Stimulated activated CD4-positive, alpha-beta T cell treated with anti-CD3 and anti-CD28 coated beads, Interleukin-15, amount 100 ng/mL, for 48 hours (primary cell): Measurements from ENCODE around the gene SP6.
A peak's percentile ranks its signal among the peaks of the same experiment; 100 is the strongest.

ENCODE experiments used
- DNase-seq, 2 donors: peaks; one replicate each; pipeline ENCODE4 v3.0.0-alpha.2; 2020; ENCODE audit warnings: low read depth in 2 of 2

SP6 gene

DNA sequence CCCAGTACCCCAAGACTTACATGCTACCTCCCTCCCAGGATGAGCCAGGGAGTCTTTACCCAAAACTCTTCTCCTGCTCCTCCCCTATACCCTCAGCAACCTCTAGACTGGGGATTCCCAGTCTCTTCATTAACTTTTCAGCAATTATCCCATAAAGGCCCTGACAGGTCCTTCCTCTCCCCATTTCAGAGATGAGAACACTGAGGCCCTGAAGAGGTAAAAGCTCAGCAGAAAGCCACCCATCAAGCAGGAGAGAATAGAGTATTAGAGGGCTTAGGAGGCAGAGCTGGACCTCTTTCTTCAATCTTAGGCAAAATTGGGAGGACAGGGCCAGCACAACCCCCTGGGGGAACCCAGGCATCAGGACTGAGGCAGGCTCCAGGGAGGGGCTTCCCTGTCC, 5.9 kb upstream of the SP6 start:
- DNase-seq = no peak

DNA sequence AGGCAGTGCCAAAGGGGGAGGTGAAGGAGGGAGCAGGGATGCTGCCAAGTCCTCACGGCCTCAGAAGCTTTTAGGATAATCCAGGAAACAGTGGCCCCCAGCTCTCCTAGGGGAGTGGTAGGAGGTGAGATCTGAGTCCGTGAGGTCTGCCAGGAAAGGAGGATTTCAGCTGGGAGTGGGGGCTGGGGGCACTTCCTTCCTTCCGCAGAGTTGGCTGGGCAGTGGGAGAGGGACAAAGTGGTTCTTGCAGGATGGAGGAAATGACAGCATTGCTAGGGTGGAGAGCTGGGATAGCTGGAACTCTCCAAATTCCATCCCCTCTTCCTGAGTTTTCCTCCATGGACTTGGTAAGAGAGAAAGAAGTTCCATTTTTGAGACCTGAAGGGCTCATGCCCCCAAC, 4.8 kb upstream of the SP6 start:
- DNase-seq = no peak

GRCh38 chr17:47853616-47854015, 2.7 kb upstream of the SP6 start:
- DNase-seq = no peak

- no peak for DNase-seq
These were observed 1.4 kb upstream of the SP6 start for GRCh38 chr17:47852113-47852949.

DNA sequence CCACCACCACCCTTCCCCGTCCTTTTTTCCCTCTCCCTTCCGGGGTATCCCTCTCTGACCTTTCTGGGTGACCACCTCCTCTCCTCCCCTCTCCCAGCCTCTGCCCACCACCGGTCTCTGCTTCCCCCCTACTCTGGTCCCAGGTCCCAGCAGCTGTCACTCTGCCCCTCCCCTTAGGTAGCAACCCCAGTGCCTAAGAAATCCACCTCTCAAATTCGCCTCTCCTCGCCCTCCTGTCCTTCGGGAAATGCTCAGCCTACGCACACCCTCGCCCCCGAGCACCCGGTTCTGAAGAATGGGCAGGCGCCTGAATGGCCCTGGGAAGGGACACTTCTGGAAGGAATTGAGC, 775 bp upstream of the SP6 start:
- no peak for DNase-seq

- DNase-seq = no peak
These were observed 631 bp downstream of the SP6 start for GRCh38 chr17:47850373-47850691.

- DNase-seq = no peak
These were observed 2.8 kb downstream of the SP6 start for GRCh38 chr17:47848198-47848513.

DNA sequence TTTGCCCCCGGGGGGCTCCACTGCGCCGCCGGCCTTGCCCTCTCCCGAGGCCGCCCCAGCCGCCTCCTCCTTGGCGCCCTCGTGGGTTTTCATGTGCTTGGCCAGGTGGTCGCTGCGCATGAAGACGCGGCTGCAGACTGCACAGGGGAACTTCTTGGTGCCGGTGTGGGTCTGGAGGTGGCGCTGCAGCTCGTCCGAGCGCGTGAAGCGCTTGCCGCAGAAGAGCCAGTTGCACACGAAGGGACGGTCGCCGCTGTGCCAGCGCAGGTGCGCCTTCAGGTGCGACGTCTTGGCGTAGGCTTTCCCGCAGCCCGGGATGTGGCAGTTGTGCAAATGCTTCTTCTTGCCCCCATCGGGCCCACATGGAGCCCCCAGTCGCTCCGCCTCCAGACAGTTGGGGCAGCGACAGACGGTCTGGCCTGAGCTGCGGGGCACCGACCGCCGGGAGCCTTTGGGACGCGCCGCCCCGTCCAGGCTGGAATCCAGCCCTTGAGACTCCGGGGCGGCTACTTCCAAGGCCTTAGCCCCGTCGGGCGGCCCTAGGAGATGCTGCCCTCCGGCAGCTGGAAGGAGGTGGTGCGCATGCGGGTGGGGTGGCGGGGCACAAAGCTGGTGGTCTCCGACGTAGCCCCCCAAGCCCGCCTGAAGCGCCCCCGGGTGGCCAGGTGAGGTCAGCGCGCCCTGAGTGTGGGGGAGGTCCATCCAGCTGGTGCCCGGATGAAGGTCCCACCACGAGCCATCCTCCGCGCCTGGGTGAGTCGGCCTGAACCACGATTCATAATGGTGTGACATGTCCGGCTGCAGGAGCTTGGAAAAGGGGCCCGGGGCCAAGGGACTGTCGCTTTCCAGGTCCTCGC, 3.4 kb downstream of the SP6 start:
- DNase-seq = peak in 1 of 2 donors; percentile 25

DNA sequence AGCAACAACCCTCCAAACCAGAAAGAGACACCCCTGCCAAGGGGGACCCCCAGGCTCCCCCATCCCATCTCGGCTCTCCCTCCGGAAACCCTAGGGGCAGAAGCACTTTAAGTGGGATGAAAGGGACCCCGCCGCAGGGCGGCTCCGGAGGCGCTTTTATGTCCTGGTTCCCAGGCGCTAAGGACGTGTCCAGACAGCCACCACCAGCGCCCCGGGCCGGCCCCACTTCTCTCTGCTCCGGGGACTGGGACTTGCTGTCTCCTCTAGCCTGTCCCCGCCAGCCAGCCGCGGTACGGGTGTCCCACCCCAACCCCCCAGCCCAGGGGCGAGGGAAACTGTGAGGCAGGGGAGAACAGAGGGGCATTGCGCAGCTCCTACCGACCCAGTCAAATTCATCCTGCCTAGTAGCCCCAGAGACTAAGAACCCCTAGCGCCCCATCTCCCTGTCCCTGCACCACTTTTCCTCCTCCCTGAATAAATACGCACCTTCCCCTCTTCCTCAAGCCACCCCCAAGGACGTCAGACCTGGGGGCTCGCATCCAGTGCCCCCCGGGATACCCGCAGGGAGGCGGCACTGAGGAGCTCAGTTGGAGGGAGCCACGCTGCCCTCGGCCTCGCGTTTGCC, 4.1 kb downstream of the SP6 start:
- DNase-seq = no peak

DNA sequence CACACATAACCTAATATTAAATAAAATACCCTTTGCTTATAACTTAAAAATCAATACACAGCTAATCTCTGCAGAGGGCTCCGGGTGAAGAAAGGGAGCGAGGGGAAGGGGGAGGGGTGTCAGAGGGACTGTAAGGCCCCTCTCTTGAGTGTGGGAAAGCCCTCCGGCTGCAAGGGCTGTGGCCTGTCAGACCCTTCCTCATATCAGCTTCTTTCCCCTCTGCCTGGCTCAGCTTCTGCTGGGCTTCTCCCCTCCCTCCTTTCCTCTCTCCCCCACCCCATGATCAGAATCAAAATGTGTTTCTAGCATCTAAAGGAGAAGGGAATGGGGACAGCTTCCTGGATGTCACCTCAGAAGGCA, 5.3 kb downstream of the SP6 start:
- no peak for DNase-seq

- DNase-seq = no peak
These were observed 5.9 kb downstream of the SP6 start for GRCh38 chr17:47844814-47845715.

GRCh38 chr17:47844227-47844626, 6.7 kb downstream of the SP6 start:
- DNase-seq = no peak

DNA sequence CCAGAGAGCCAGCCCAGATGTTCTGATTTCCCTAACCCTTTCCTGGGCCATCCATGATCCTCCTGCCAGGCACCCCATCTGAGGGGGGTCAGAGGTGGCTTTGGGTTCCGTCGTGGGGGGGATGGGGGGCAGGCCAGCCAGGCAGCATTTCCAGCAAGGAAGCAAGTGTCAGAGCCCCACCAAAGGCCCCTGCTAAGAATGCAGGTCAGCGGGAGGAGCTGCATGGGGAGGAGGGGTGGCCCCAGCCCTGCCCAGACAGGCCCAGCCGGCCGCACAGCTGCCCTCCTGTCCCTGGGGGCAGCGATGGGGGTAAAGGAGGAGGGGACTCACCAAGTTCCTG, 7.6 kb downstream of the SP6 start:
- DNase-seq = no peak

DNA sequence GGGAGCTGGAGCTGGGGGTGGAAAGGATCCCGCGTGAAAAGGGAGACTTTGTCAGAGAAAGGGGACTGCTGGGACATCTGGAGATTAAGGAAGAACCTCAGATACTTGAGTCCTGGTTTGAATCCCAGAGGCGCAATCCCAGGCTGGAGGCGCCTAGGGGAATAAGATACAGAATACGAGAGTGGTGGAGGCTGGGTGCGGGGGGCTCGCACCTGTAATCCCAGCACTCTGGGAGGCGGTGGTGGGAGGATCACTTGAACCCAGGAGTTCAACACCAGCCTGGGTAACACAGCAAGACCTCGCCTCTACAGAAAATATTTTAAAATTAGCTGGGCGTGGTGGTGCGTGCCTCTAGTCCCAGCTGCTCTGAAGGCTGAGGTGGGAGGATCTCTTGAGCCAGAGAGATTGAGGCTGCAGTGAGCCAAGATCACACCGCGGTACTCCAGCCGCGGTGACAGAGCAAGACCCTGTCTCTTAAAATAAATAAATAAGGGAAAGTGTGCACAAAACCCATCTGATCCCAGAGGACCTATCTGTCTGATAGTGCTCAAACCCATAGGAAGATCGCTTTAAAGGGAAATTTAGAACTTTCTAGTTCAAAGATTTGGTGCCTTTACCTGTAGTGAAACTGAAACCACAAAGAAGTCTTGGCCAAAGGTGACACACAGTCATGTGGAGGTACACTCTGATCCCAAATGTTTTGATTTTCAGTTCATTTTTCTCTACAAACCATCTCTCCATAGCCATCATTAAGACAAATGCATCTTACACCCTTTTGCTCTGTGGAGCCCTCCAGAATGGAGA, 9.3 kb downstream of the SP6 start:
- no peak for DNase-seq

DNA sequence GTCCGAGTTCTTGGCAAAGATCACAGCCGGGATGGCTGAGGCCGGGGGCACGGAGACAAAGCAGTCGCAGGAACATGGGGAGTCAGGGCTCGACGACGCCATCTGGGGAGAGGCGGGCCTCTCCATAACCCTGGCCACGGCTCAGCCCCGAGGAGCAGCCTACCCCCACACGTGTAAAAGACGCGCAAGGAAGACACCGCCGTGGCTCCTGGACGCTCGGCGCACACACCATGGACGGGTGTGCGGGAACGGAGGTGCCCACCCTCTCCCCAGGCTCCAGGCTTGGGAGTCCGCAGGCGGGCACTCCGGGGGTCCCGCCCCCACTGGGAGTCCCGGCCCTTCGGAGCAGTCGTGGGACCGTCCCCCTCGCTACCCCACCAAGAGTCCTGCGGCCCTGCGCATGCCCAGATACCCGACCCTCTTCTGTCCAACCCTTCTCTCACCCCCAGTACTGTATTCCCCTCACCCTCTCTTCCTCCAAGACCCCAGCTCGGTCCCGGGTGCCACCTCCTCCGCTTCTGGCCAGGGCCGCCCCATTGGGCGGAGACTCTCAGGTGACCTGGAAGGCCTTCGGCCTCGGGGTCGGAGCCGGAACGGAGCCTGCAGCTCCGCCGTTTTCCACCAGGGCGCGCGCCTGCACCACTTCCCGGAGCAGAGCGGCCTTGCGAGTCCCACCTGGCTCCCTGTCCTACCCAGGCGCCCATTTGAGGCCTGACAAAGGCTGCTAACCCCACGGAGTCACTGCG, 10.0 kb downstream of the SP6 start, which contains the start of gene SCRN2:
Gene SCRN2, minus strand, starts transcription at position 532 of the 746 bp plus-strand sequence. Its CDS starts 430 bp downstream, at position 102.
- DNase-seq = peak; percentile 76 to 87

DNA sequence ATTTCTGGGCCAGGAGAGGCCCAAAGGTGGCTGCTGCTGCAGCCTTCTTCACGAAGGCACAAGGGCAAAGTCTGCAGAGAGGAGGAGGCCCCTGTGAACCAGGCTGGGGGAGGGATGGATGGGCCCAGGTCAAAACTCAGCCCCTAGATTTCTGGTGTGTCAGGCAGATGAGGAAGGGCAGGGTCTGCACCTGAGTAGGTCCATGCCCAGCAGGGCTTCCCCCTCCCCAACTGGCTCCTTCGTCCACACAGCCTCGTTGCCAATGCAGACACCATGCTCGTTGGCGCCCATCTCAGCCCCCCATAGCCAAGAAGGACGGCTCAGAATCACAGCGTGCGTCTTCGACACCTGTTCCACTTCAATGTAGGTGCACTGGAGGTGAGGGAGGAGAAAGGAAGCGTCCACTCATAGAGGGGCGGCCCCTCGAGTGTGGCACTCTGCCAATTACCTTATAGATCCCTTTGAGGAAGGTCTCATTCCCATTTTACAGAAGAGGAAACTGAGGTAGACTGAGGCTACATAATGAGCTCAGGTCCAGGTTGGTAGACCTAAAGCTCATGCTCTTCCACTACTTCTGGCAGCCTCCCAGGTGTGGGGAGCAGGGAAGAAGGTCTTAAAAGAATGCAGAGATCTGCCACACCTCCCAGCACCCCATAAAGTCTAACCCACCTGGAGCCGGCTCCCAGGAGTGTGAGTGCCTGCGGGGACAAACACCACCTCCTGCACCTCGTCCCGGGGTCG, 10.8 kb downstream of the SP6 start:
- DNase-seq = no peak

DNA sequence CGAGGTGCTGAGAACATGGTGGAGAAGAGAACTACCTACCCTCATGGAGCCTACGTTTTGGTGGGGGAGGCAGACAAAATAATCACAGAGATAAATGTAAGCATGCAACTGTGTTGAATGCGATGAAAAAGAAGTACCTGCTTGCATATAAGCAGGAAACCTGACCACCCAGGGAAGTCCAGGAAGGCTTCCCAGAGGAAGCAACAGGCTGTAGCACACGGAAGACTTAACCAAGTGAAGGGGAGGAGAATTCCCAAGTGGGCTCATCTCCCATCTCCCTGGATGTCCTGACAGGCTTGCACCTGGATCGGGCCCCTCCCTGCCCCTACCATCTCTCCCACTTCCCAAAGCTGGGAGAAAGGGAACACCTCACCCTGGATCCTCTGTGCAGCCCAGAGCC, 11.9 kb downstream of the SP6 start:
- DNase-seq = no peak

- DNase-seq = no peak
These were observed 12.3 kb downstream of the SP6 start for GRCh38 chr17:47838636-47839035.

GRCh38 chr17:47837401-47838039, 13.4 kb downstream of the SP6 start:
- DNase-seq = no peak
